Glutamatergic neuron (in vitro differentiated cells): Measurements from ENCODE around the gene TSC22D4. TPM values are rescaled to one million over a fixed set of nuclear protein-coding genes. Genes with fewer than 3 reads are reported as not detected.

ENCODE experiments used
- DNase-seq: peaks from one replicate; pipeline ENCODE4 v3.0.0; 2022
- H3K27ac Mint-ChIP-seq: one replicate; pipeline ENCODE4 v1.8.0; 2020; ENCODE audit warnings: mild to moderate bottlenecking, mixed read lengths, inconsistent platforms; ENCODE audit not compliant: unreplicated experiment
- H3K27me3 Mint-ChIP-seq: one replicate; pipeline ENCODE4 v1.8.0; 2020; ENCODE audit warnings: mild to moderate bottlenecking, moderate library complexity, mixed read lengths, inconsistent platforms; ENCODE audit not compliant: unreplicated experiment
- H3K36me3 Mint-ChIP-seq: one replicate; pipeline ENCODE4 v1.8.0; 2020; ENCODE audit warnings: mild to moderate bottlenecking, mixed read lengths, inconsistent platforms; ENCODE audit not compliant: unreplicated experiment
- H3K4me1 Mint-ChIP-seq: one replicate; pipeline ENCODE4 v1.8.0; 2020; ENCODE audit warnings: mild to moderate bottlenecking, low read depth, mixed read lengths, inconsistent platforms; ENCODE audit not compliant: unreplicated experiment
- H3K4me3 Mint-ChIP-seq: one replicate; pipeline ENCODE4 v1.8.0; 2020; ENCODE audit warnings: mild to moderate bottlenecking, mixed read lengths, inconsistent platforms; ENCODE audit not compliant: unreplicated experiment
- H3K9me3 Mint-ChIP-seq: one replicate; pipeline ENCODE4 v1.8.0; 2020; ENCODE audit warnings: mild to moderate bottlenecking, moderate library complexity, mixed read lengths, inconsistent platforms; ENCODE audit not compliant: unreplicated experiment
- CTCF ChIP-seq: fragments of 200-600 bp; sonication (generic); IDR thresholded peaks from one replicate; pipeline ENCODE4 v1.5.0; 2021; ENCODE audit not compliant: partially characterized antibody, unreplicated experiment
- total RNA-seq: library from RNA; stranded (reverse); fragmentation: NEBNext Ultra II Directional; extraction: Animal tissue kit (Norgen Biotek cat#: 25700); gene quantifications from one replicate; pipeline ENCODE4 v1.2.1, GENCODE V29; 2021; ENCODE audit not compliant: unreplicated experiment

TSC22D4 gene
- total RNA-seq, 1 donor from 2014 or later, result 39.6 TPM

DNA sequence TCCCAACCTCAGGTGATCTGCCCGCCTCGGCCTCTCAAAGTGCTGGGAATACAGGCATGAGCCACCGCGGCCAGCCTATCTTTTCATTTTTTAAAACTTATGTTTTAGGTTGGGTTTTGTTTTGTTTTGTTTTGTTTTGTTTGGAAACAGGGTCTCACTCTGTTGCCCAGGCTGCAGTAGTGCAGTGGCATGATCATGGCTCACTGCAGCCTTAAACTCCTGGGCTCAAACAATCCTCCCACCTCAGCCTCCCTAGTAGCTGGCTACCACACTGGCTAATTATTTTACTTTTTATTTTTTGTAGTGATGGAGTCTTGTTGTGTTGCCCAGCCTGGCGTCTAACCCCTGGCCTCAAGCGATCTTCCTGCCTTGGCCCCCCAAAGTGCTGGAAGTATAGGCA is 40.6 kb upstream of the TSC22D4 start:
- no peaks in the 10 kb centered on the region for H3K4me1 Mint-ChIP-seq
- TF ChIP-seq CTCF, result no peak
- H3K27me3 Mint-ChIP-seq, result peaks cover 2% of the 10 kb centered on the region
- H3K9me3 Mint-ChIP-seq, result no peaks in the 10 kb centered on the region
- H3K36me3 Mint-ChIP-seq, result no peaks in the 10 kb centered on the region
- no peak overlapping the region for H3K4me3 Mint-ChIP-seq
- no peak overlapping the region for H3K27ac Mint-ChIP-seq
- no peak for DNase-seq

GRCh38 chr7:100517305-100517704 is 38.3 kb upstream of the TSC22D4 start:
- DNase-seq, result no peak
- no peak overlapping the region for H3K4me3 Mint-ChIP-seq
- no peak for TF ChIP-seq CTCF
- H3K27ac Mint-ChIP-seq, result no peak overlapping the region
- peaks cover 2% of the 10 kb centered on the region for H3K27me3 Mint-ChIP-seq
- no peaks in the 10 kb centered on the region for H3K4me1 Mint-ChIP-seq
- no peaks in the 10 kb centered on the region for H3K36me3 Mint-ChIP-seq
- no peaks in the 10 kb centered on the region for H3K9me3 Mint-ChIP-seq

DNA sequence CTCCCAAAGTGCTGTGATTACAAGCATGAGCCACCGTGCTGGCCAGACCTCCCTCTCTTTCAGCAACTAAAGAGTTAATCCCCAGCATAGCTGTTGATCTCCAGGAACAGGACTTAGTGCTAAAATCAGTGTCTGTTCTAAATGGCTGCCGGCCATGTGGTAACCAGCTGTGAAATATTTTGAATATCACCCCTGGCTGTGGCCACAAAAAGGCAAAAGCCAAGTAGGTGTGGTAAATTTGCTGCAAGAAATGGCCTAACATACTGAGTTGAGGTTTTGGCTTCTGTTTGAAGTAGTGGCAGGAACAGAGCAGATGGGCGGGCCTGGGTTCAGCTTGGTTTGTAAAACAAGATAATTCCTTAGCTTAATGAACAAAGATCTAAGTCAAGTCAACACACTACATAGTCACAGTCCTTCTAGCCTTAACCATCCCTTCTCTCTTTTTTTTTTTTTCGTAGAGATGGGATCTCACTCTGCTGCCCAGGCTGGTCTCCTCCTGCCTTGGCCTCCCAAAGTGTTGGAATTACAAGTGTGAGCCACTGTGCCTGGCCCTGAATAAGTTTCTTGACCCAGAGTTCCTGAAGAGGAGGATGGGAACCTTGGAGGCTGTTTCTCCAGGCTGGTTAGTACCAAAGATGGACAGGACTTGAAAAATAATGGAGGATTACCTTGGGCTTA is 37.3 kb upstream of the TSC22D4 start:
- no peak for DNase-seq
- Mint-ChIP-seq H3K9me3 (no peaks in the 10 kb centered on the region), H3K27ac (no peak overlapping the region), H3K27me3 (peaks cover 2% of the 10 kb centered on the region), H3K4me3 (no peak overlapping the region), H3K4me1 (no peaks in the 10 kb centered on the region), H3K36me3 (no peaks in the 10 kb centered on the region)
- no peak for TF ChIP-seq CTCF

- H3K9me3 Mint-ChIP-seq, result no peaks in the 10 kb centered on the region
- H3K27ac Mint-ChIP-seq, result no peak overlapping the region
- no peak for DNase-seq
- H3K36me3 Mint-ChIP-seq, result no peaks in the 10 kb centered on the region
- no peak for TF ChIP-seq CTCF
- H3K4me3 Mint-ChIP-seq, result no peak overlapping the region
- peaks cover 2% of the 10 kb centered on the region for H3K27me3 Mint-ChIP-seq
- H3K4me1 Mint-ChIP-seq, result no peaks in the 10 kb centered on the region
Observed at GRCh38 chr7:100515072-100515532, 36.1 kb upstream of the TSC22D4 start.

DNA sequence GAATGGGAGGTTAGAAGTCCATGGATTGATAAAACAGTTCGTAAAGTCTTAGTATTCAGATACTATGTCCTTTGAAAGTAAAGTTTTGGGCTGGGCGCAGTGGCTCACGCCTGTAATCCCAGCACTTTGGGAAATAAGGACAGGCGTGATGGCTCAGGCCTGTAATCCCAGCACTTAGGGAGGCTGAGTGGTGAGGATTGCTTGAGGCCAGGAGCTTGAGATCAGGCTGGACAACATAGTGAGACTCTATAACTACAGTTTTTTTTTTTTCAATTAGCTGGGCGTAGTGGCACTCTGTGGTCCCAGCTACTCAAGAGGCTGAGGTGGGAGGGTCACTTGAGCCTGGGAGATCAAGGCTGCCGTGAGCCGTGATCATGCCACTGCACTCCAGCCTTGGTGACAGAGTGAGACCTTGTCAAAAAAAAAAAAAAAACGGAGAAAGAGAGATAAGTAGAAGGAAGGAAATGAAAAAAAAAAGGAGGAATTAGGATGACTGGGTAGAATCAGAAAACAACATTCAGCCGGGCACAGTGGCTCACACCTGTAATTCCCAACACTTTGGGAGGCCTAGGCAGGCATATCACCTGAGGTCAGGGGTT is 34.3 kb upstream of the TSC22D4 start:
- Mint-ChIP-seq H3K9me3 (no peaks in the 10 kb centered on the region), H3K27ac (no peak overlapping the region), H3K27me3 (peaks cover 2% of the 10 kb centered on the region), H3K4me1 (no peaks in the 10 kb centered on the region), H3K36me3 (no peaks in the 10 kb centered on the region), H3K4me3 (no peak overlapping the region)
- DNase-seq, result no peak
- no peak for TF ChIP-seq CTCF
